Bronchial epithelial cell (primary cell): ENCODE data around the gene INSM1. TPM values are rescaled to one million over a fixed set of nuclear protein-coding genes. Genes with fewer than 3 reads are reported as not detected.

Experiments used
- DNase-seq: peaks from one replicate; pipeline ENCODE4 v3.0.0-alpha.2; 2010; ENCODE audit warnings: low read depth
- FAIRE-seq: peaks from 2 replicates; lab custom pipeline; 2011; peaks lifted over from hg19 to GRCh38; lab: Jason Lieb, UNC
- H3K27me3 ChIP-seq: 2 replicates; pipeline ENCODE4 v1.5.1; 2011; ENCODE audit warnings: low read length; ENCODE audit not compliant: control insufficient read depth, insufficient read depth
- H3K36me3 ChIP-seq: 2 replicates; pipeline ENCODE4 v1.5.1; 2011; ENCODE audit warnings: low read length; ENCODE audit not compliant: control insufficient read depth, insufficient read depth
- H3K4me3 ChIP-seq: 2 replicates; pipeline ENCODE4 v1.5.1; 2011; ENCODE audit warnings: mild to moderate bottlenecking, low read depth, low read length, control low read depth
- CTCF ChIP-seq: IDR thresholded peaks from 2 replicates; pipeline ENCODE4 v1.5.1; 2011; ENCODE audit warnings: mild to moderate bottlenecking, moderate library complexity, low read length, control low read depth, inconsistent platforms; ENCODE audit not compliant: insufficient read depth, severe bottlenecking
- total RNA-seq: library from RNA; depleted of rRNA; stranded (reverse); fragments of >200 nt; gene quantifications from 2 replicates; pipeline ENCODE4 v1.2.1, GENCODE V29; 2014

Gene INSM1
- total RNA-seq, 1 donor from 2014 or later = not detected

GRCh38 chr20:20406306-20406705, 38.4 kb downstream of the INSM1 start:
- Histone ChIP-seq H3K27me3 (no peaks in the 10 kb centered on the region), H3K4me3 (no peak overlapping the region), H3K36me3 (no peaks in the 10 kb centered on the region)
- DNase-seq (no peak), FAIRE-seq (no peak)
- TF ChIP-seq CTCF = no peak

GRCh38 chr20:20407891-20408805, 40.2 kb downstream of the INSM1 start:
- DNase-seq = peak; percentile 15
- H3K4me3 ChIP-seq = no peak overlapping the region
- no peak for TF ChIP-seq CTCF
- H3K27me3 ChIP-seq = no peaks in the 10 kb centered on the region
- no peak for FAIRE-seq
- H3K36me3 ChIP-seq = no peaks in the 10 kb centered on the region

GRCh38 chr20:20409331-20409730, 41.4 kb downstream of the INSM1 start:
- Histone ChIP-seq H3K27me3 (no peaks in the 10 kb centered on the region), H3K4me3 (no peak overlapping the region), H3K36me3 (no peaks in the 10 kb centered on the region)
- no peak for FAIRE-seq
- no peak for TF ChIP-seq CTCF
- DNase-seq = no peak

GRCh38 chr20:20410678-20411077, 42.8 kb downstream of the INSM1 start:
- Histone ChIP-seq H3K36me3 (no peaks in the 10 kb centered on the region), H3K4me3 (no peak overlapping the region), H3K27me3 (no peaks in the 10 kb centered on the region)
- DNase-seq (peak; percentile 10), FAIRE-seq (no peak)
- TF ChIP-seq CTCF = no peak

GRCh38 chr20:20411402-20411801, 43.5 kb downstream of the INSM1 start:
- no peak for FAIRE-seq
- Histone ChIP-seq H3K27me3 (no peaks in the 10 kb centered on the region), H3K36me3 (no peaks in the 10 kb centered on the region), H3K4me3 (no peak overlapping the region)
- TF ChIP-seq CTCF = no peak
- no peak for DNase-seq
